ENCODE results near the gene PHACTR1.
"Not testable (repeated sequence)": the region's sequence is repeated elsewhere in the genome, so short reads cannot be mapped to it uniquely, and the experiment has no call there.

PHACTR1 gene

DNA sequence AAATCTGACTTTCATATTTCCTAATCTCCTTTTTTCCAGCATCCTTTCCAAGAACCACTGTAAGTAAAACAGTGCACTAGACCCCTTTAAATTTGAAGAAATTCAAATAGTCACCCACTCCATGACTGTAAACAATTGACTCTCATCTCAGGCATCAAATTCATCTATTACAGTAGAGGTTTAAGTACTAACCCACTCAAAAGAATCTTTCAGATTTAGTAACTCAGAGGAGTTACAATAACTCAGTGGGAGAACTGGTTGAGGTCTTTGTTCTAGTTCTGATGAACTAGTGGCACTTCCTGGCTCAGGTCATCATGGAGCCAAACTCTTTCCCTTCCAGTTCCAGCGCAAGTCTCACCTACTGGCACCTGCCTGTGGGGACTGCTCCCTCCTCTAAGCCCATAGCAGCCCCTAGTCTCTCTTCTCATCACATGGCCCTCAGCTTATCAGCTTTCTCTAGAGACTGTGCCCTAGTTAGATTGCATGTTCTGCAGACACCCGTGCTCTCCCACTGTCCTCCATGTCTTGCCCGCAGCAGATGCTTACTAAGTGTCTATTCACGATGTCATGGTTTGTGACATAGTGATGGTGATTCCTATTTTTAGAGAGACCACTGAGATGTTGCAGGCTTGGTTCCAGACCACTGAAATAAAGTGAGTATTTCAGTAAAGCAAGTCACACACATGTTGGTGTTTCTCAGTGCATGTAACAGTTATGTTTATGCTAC lies 415.5 kb downstream of the PHACTR1 start:
- DNase-seq (ENCODE audit: low read depth, low spot score) = no peak
- Histone ChIP-seq H3K27me3 (ENCODE audit: control insufficient read depth, insufficient read depth, low read length) (no peaks in the 10 kb centered on the region), H3K9me3 (ENCODE audit: control insufficient read depth, insufficient read depth, low read length) (no peaks in the 10 kb centered on the region), H3K4me3 (ENCODE audit: low read length) (no peak overlapping the region), H3K27ac (ENCODE audit: low read length) (no peak overlapping the region), H3K36me3 (ENCODE audit: control insufficient read depth, insufficient read depth, low read length) (no peaks in the 10 kb centered on the region), H3K4me1 (ENCODE audit: control insufficient read depth, insufficient read depth, low read length) (0 out of 2 replicates have a peak, but pooled peaks cover 1% of the 10 kb centered on the region)
- no CpG with 5 or more reads among the region's 4 CpGs for WGBS (ENCODE audit: insufficient coverage, insufficient read length)

DNA sequence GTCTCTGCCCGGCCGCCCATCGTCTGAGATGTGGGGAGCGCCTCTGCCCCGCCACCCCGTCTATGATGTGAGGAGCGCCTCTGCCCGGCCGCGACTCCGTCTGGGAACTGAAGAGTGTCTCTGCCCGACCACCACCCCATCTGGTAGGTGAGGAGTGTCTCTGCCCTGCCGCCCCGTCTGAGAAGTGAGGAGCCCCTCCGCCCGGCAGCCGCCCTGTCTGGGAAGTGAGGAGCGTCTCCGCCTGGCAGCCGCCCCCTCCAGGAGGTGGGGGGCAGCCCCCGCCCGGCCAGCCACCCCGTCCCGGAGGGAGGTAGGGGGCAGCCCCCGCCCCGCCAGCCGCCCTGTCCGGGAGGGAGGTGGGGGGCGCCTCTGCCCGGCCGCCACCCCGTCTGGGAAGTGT lies 417.3 kb downstream of the PHACTR1 start:
- not testable (repeated sequence) for H3K27me3 ChIP-seq (ENCODE audit: control insufficient read depth, insufficient read depth, low read length); H3K36me3 ChIP-seq (ENCODE audit: control insufficient read depth, insufficient read depth, low read length); H3K9me3 ChIP-seq (ENCODE audit: control insufficient read depth, insufficient read depth, low read length); H3K4me1 ChIP-seq (ENCODE audit: control insufficient read depth, insufficient read depth, low read length); DNase-seq (ENCODE audit: low read depth, low spot score); H3K27ac ChIP-seq (ENCODE audit: low read length); H3K4me3 ChIP-seq (ENCODE audit: low read length)
- WGBS (ENCODE audit: insufficient coverage, insufficient read length) = no CpG with 5 or more reads among the region's 32 CpGs

DNA sequence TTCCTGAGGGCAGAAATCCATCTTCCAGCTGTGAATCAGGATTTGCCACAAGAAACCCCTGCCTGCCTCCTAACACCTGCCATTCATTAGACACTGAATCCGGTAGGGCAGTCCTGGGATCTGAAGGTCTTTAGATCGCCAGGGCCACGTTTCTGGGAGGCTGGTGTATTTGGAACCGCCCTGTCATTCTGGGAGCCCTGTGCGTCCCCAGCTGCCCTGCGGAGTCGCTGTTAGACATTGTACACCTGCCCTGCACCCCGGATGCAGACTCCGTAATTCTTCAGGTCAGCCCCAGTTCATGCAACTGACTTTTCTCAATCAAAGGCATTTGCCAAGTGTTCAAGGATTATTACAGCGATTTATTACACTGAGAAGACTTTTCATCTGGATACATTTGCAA lies 418.6 kb downstream of the PHACTR1 start:
- H3K4me1 ChIP-seq (ENCODE audit: control insufficient read depth, insufficient read depth, low read length) = 0 out of 2 replicates have a peak, but pooled peaks cover 1% of the 10 kb centered on the region
- H3K36me3 ChIP-seq (ENCODE audit: control insufficient read depth, insufficient read depth, low read length) = no peaks in the 10 kb centered on the region
- WGBS (ENCODE audit: insufficient coverage, insufficient read length) = no CpG with 5 or more reads among the region's 10 CpGs
- no peaks in the 10 kb centered on the region for H3K9me3 ChIP-seq (ENCODE audit: control insufficient read depth, insufficient read depth, low read length)
- H3K4me3 ChIP-seq (ENCODE audit: low read length) = no peak overlapping the region
- no peak for DNase-seq (ENCODE audit: low read depth, low spot score)
- no peaks in the 10 kb centered on the region for H3K27me3 ChIP-seq (ENCODE audit: control insufficient read depth, insufficient read depth, low read length)
- no peak overlapping the region for H3K27ac ChIP-seq (ENCODE audit: low read length)

DNA sequence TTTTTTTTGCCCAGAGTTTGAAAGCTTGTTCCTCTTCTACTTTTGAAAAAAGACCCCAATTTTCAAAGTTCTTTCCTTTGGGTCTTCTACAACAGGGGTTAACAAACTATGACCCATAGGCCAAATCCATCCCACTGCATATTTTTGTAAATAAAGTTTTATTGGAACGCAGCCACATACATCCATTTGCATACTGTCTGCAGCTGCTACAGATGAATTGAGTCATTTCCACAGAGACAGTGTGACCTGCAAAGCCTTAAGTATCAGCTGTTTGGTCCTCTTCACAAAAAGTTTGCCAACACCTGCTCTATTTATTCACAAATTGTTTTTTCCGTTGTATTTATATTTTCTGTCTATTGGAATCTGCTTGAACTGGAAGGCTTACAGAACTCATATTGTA lies 422.6 kb downstream of the PHACTR1 start:
- no peaks in the 10 kb centered on the region for H3K36me3 ChIP-seq (ENCODE audit: control insufficient read depth, insufficient read depth, low read length)

DNA sequence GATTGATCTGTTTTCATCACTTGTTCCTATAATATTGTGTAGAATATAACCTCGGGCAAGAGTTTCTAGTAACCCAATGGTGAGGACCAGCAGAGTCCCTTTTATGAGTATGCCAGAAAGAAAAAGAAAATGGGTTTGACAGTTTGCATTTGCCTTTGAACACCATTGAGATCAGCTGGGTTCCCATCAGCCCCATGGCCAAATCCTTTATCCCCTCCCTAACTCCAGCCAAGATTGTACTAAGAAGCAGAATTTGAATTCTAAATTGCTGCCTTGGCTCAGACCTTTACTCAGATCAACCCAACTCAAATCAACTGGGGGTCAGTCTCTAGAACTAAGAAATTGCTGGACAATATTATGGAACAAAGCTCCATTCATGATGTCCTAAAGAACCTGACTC lies 424.4 kb downstream of the PHACTR1 start:
- Histone ChIP-seq H3K4me1 (ENCODE audit: control insufficient read depth, insufficient read depth, low read length) (no peaks in the 10 kb centered on the region), H3K9me3 (ENCODE audit: control insufficient read depth, insufficient read depth, low read length) (no peaks in the 10 kb centered on the region), H3K27me3 (ENCODE audit: control insufficient read depth, insufficient read depth, low read length) (no peaks in the 10 kb centered on the region), H3K27ac (ENCODE audit: low read length) (no peak overlapping the region), H3K4me3 (ENCODE audit: low read length) (no peak overlapping the region), H3K36me3 (ENCODE audit: control insufficient read depth, insufficient read depth, low read length) (no peaks in the 10 kb centered on the region)
- DNase-seq (ENCODE audit: low read depth, low spot score) = no peak
- WGBS (ENCODE audit: insufficient coverage, insufficient read length) = no CpG with 5 or more reads among the region's 1 CpG

More for the DNA sequence above, 422.6 kb downstream of the PHACTR1 start:
- Histone ChIP-seq H3K9me3 (ENCODE audit: control insufficient read depth, insufficient read depth, low read length) (no peaks in the 10 kb centered on the region), H3K4me1 (ENCODE audit: control insufficient read depth, insufficient read depth, low read length) (no peaks in the 10 kb centered on the region), H3K27me3 (ENCODE audit: control insufficient read depth, insufficient read depth, low read length) (no peaks in the 10 kb centered on the region), H3K27ac (ENCODE audit: low read length) (no peak overlapping the region), H3K4me3 (ENCODE audit: low read length) (no peak overlapping the region)
- DNase-seq (ENCODE audit: low read depth, low spot score) = no peak
- no CpG with 5 or more reads among the region's 2 CpGs for WGBS (ENCODE audit: insufficient coverage, insufficient read length)

GRCh38 chr6:13141387-13141786 lies 424.8 kb downstream of the PHACTR1 start:
- Histone ChIP-seq H3K27ac (ENCODE audit: low read length) (no peak overlapping the region), H3K4me1 (ENCODE audit: control insufficient read depth, insufficient read depth, low read length) (no peaks in the 10 kb centered on the region), H3K4me3 (ENCODE audit: low read length) (no peak overlapping the region), H3K9me3 (ENCODE audit: control insufficient read depth, insufficient read depth, low read length) (no peaks in the 10 kb centered on the region), H3K36me3 (ENCODE audit: control insufficient read depth, insufficient read depth, low read length) (no peaks in the 10 kb centered on the region), H3K27me3 (ENCODE audit: control insufficient read depth, insufficient read depth, low read length) (no peaks in the 10 kb centered on the region)
- DNase-seq (ENCODE audit: low read depth, low spot score) = no peak
- WGBS (ENCODE audit: insufficient coverage, insufficient read length) = no CpG with 5 or more reads among the region's 7 CpGs

DNA sequence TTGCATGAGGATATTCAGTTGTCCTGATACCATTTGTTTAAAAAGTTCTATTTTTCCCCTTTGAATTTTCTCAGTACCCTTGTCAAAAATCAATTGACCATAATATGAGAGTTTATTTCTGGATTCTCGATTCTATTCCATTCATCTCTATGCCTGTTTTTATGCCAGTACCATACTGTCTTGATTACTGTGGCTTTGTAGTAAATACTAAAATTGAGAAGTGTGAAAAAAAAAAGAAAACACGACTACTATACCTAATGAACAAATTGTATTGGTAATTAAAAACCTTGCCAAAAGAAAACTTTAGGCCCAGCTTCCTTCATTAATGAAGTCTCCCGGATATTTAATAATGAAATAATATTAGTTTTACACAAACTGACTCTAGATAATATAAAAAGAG lies 426.0 kb downstream of the PHACTR1 start:
- no peak overlapping the region for H3K27ac ChIP-seq (ENCODE audit: low read length)
- no peaks in the 10 kb centered on the region for H3K27me3 ChIP-seq (ENCODE audit: control insufficient read depth, insufficient read depth, low read length)
- no peaks in the 10 kb centered on the region for H3K4me1 ChIP-seq (ENCODE audit: control insufficient read depth, insufficient read depth, low read length)
- WGBS (ENCODE audit: insufficient coverage, insufficient read length) = no CpG with 5 or more reads among the region's 3 CpGs
- no peaks in the 10 kb centered on the region for H3K36me3 ChIP-seq (ENCODE audit: control insufficient read depth, insufficient read depth, low read length)
- no peak overlapping the region for H3K4me3 ChIP-seq (ENCODE audit: low read length)
- no peaks in the 10 kb centered on the region for H3K9me3 ChIP-seq (ENCODE audit: control insufficient read depth, insufficient read depth, low read length)
- no peak for DNase-seq (ENCODE audit: low read depth, low spot score)

- no peaks in the 10 kb centered on the region for H3K27me3 ChIP-seq (ENCODE audit: control insufficient read depth, insufficient read depth, low read length)
- no peaks in the 10 kb centered on the region for H3K36me3 ChIP-seq (ENCODE audit: control insufficient read depth, insufficient read depth, low read length)
- H3K9me3 ChIP-seq (ENCODE audit: control insufficient read depth, insufficient read depth, low read length) = no peaks in the 10 kb centered on the region
- WGBS (ENCODE audit: insufficient coverage, insufficient read length) = no CpG with 5 or more reads among the region's 3 CpGs
- no peak overlapping the region for H3K4me3 ChIP-seq (ENCODE audit: low read length)
- no peak for DNase-seq (ENCODE audit: low read depth, low spot score)
- no peak overlapping the region for H3K27ac ChIP-seq (ENCODE audit: low read length)
- no peaks in the 10 kb centered on the region for H3K4me1 ChIP-seq (ENCODE audit: control insufficient read depth, insufficient read depth, low read length)
These were observed 429.9 kb downstream of the PHACTR1 start for GRCh38 chr6:13146442-13146841.

DNA sequence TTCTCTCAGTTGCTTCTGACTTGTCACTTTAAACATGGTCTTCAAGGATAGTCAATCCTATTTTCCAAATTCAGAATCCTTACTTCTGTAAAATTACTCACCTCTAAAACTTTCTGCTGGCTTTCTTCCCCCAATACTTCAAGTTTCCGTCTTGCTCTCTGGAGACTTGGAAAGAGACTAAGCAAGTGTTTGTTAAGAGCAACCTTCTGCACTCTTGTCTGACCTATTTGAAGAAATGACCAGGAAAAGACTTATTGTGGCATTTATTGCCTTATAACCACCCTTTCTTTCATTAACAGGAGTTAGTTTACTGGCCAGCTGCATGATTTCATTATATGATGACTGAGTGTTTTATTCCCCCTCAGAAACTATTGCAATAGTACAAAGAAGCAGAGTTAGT lies 430.8 kb downstream of the PHACTR1 start:
- no CpG with 5 or more reads among the region's 1 CpG for WGBS (ENCODE audit: insufficient coverage, insufficient read length)
- DNase-seq (ENCODE audit: low read depth, low spot score) = no peak
- no peaks in the 10 kb centered on the region for H3K36me3 ChIP-seq (ENCODE audit: control insufficient read depth, insufficient read depth, low read length)
- no peak overlapping the region for H3K27ac ChIP-seq (ENCODE audit: low read length)
- no peaks in the 10 kb centered on the region for H3K4me1 ChIP-seq (ENCODE audit: control insufficient read depth, insufficient read depth, low read length)
- H3K27me3 ChIP-seq (ENCODE audit: control insufficient read depth, insufficient read depth, low read length) = no peaks in the 10 kb centered on the region
- no peak overlapping the region for H3K4me3 ChIP-seq (ENCODE audit: low read length)
- H3K9me3 ChIP-seq (ENCODE audit: control insufficient read depth, insufficient read depth, low read length) = no peaks in the 10 kb centered on the region

DNA sequence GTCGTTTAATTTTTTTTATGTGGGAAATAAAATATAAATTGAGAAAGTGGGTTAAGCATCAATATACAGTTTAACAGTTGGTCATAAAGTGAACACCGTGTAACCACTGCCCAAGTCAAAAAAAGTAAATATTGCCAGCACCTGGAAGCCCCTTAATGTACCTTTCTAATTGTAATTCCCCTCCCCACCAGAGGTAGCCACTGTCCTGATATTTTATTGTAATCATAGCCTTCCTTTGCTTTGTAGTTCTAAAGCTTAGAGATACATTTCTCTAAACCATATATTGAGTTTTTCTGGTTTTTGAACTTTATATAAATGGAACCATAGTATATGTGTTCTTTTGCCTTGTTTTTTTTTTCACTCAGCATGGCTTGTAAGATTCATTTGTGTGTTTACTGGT lies 431.2 kb downstream of the PHACTR1 start:
- no peaks in the 10 kb centered on the region for H3K9me3 ChIP-seq (ENCODE audit: control insufficient read depth, insufficient read depth, low read length)
- no peaks in the 10 kb centered on the region for H3K36me3 ChIP-seq (ENCODE audit: control insufficient read depth, insufficient read depth, low read length)
- no peak overlapping the region for H3K4me3 ChIP-seq (ENCODE audit: low read length)
- 0 out of 2 replicates have a peak, but pooled peaks cover 1% of the 10 kb centered on the region for H3K4me1 ChIP-seq (ENCODE audit: control insufficient read depth, insufficient read depth, low read length)
- WGBS (ENCODE audit: insufficient coverage, insufficient read length) = 100% methylated on average over 1 of the region's 2 CpGs
- no peak for DNase-seq (ENCODE audit: low read depth, low spot score)
- H3K27ac ChIP-seq (ENCODE audit: low read length) = no peak overlapping the region
- no peaks in the 10 kb centered on the region for H3K27me3 ChIP-seq (ENCODE audit: control insufficient read depth, insufficient read depth, low read length)

DNA sequence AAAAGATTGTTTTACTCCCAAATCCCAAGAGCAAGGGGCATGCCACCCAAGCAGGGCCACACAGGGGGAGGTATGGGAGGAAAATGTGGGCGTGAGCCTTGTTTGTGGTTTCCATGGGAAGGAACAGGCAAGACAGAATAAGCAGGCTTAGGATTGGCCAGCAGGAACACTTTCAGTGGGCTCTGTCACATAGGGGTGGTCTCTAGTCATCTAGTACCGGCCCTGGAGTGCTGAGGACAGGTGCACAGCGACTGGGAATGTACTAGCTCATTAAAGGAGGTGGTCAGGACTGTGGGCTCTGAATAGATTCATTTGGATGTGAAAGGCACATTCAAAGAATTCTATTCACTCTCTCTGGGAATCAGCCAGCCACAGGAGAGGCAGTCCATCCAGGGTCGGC lies 436.2 kb downstream of the PHACTR1 start:
- no peaks in the 10 kb centered on the region for H3K9me3 ChIP-seq (ENCODE audit: control insufficient read depth, insufficient read depth, low read length)
- no peak overlapping the region for H3K4me3 ChIP-seq (ENCODE audit: low read length)
- no CpG with 5 or more reads among the region's 4 CpGs for WGBS (ENCODE audit: insufficient coverage, insufficient read length)
- H3K27ac ChIP-seq (ENCODE audit: low read length) = no peak overlapping the region
- H3K27me3 ChIP-seq (ENCODE audit: control insufficient read depth, insufficient read depth, low read length) = no peaks in the 10 kb centered on the region
- H3K4me1 ChIP-seq (ENCODE audit: control insufficient read depth, insufficient read depth, low read length) = 0 out of 2 replicates have a peak, but pooled peaks cover 1% of the 10 kb centered on the region
- peak; percentile 25 for DNase-seq (ENCODE audit: low read depth, low spot score)
- H3K36me3 ChIP-seq (ENCODE audit: control insufficient read depth, insufficient read depth, low read length) = no peaks in the 10 kb centered on the region
